OCI-LY1 (cell line): ENCODE results near the gene ADAMTS1.

ENCODE experiments used
- H2AFZ ChIP-seq: fragments of 200-600 bp; sonication (generic), shearing (Covaris generic); 2 replicates; pipeline ENCODE4 v1.6.0; 2014; ENCODE audit warnings: antibody characterized with exemption, mild to moderate bottlenecking, low read length
- H3F3A ChIP-seq: fragments of 200-600 bp; sonication (generic), shearing (Covaris generic); 2 replicates; pipeline ENCODE4 v1.6.0; 2014; ENCODE audit warnings: mild to moderate bottlenecking, antibody characterized with exemption, low read length, moderate library complexity; ENCODE audit not compliant: insufficient read depth
- H3K27ac ChIP-seq: fragments of 200-600 bp; sonication (generic); 2 replicates; pipeline ENCODE4 v1.5.1; 2014; ENCODE audit warnings: low read length, mixed run types, mild to moderate bottlenecking, low read depth; ENCODE audit not compliant: poor library complexity, severe bottlenecking
- H3K27me3 ChIP-seq: fragments of 200-600 bp; sonication (generic); 2 replicates; pipeline ENCODE4 v1.6.0; 2014; ENCODE audit warnings: antibody characterized with exemption, mild to moderate bottlenecking, low read length, moderate library complexity; ENCODE audit not compliant: insufficient read depth
- H3K36me3 ChIP-seq: fragments of 200-600 bp; sonication (generic); 2 replicates; pipeline ENCODE4 v1.6.1; 2014; ENCODE audit warnings: mild to moderate bottlenecking, antibody characterized with exemption, low read length, moderate library complexity, mixed read lengths; ENCODE audit not compliant: insufficient read depth
- H3K4me1 ChIP-seq: fragments of 200-600 bp; sonication (generic); 2 replicates; pipeline ENCODE4 v1.5.1; 2014; ENCODE audit warnings: mild to moderate bottlenecking, low read length, moderate library complexity; ENCODE audit not compliant: insufficient read depth, severe bottlenecking
- H3K4me2 ChIP-seq: fragments of 200-600 bp; sonication (generic), shearing (Covaris generic); 2 replicates; pipeline ENCODE4 v1.6.1; 2014; ENCODE audit warnings: low read length
- H3K4me3 ChIP-seq: fragments of 200-600 bp; sonication (generic); 2 replicates; pipeline ENCODE4 v1.5.1; 2014; ENCODE audit warnings: low read length, low read depth, mild to moderate bottlenecking, mixed read lengths; ENCODE audit not compliant: poor library complexity, severe bottlenecking
- H3K79me2 ChIP-seq: fragments of 200-600 bp; shearing (Covaris generic); 2 replicates; pipeline ENCODE4 v1.6.1; 2016; ENCODE audit warnings: mixed run types, low read length, mixed read lengths; ENCODE audit not compliant: insufficient read depth
- H3K9ac ChIP-seq: fragments of 200-600 bp; sonication (generic), shearing (Covaris generic); 2 replicates; pipeline ENCODE4 v1.6.1; 2014; ENCODE audit warnings: mild to moderate bottlenecking, low read length, mixed read lengths
- H3K9me2 ChIP-seq: fragments of 200-600 bp; sonication (generic), shearing (Covaris generic); 2 replicates; pipeline ENCODE4 v1.6.1; 2014; ENCODE audit warnings: low read depth, mild to moderate bottlenecking, low read length, mixed read lengths
- H3K9me3 ChIP-seq: fragments of 200-600 bp; shearing (Covaris generic); 2 replicates; pipeline ENCODE4 v1.6.1; 2014; ENCODE audit warnings: low read length, mixed read lengths
- H4K20me1 ChIP-seq: fragments of 200-600 bp; sonication (generic), shearing (Covaris generic); 2 replicates; pipeline ENCODE4 v1.6.0; 2016; ENCODE audit warnings: mild to moderate bottlenecking, low read length; ENCODE audit not compliant: insufficient read depth
- CTCF ChIP-seq: fragments of 200-600 bp; sonication (generic), shearing (Covaris generic); IDR thresholded peaks from 2 replicates; pipeline ENCODE4 v1.5.1; 2017; ENCODE audit warnings: mild to moderate bottlenecking, antibody characterized with exemption, low read length, moderate library complexity, mixed read lengths
- EZH2 ChIP-seq: fragments of 200-600 bp; sonication (generic), shearing (Covaris generic); IDR thresholded peaks from 2 replicates; pipeline ENCODE4 v1.8.0; 2017; ENCODE audit warnings: borderline replicate concordance, mixed run types, mild to moderate bottlenecking, antibody characterized with exemption, low read length, moderate library complexity, mixed read lengths

The ADAMTS1 gene

DNA sequence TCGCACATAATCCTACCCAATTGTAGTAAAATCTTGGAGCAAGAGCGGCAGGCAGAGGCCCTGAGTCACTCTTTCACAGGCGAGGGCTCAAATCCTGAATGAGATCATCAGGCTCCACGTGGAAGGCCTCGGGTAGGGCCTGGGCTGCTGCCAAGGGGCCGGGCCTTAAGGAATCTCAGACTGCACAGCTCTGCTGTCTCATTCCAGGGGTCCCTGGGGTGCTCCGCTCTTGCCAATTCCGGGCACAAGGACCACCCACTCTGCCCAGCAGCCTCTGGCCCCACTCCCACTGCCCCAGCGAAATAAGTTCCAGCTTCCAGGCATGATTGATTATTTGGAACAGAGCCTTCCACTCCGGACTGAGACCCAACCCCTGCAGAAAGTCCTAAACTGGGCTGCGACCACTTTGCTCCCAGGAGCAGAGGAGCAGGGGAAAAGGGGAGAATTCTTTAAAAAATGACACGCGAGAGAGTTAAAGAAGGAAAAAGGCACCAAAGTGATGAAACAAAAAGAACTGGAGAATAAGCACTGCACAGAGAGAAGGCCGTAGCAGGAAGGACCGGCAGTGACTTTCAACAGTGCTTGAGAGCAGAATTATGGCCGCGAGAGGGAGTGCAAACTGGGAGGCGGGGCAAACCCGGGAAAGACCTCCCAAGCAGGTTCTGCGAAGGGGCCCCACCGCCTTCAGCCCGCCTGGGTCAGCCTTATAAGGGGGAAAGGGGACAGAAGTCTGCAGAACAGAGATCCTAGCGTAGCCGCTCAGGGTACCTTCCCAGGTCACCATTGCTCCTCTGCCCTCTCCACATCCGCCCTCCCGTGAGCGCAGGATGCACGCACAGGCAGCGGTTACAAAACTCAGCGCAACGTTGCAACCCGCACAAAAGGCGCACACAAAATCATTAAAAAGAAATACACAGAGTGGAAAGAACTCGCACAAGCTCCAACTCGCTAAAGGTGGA lies 2.0 kb downstream of the ADAMTS1 start:
- H3K4me3 ChIP-seq, result no peak overlapping the region
- H3K36me3 ChIP-seq, result no peaks in the 10 kb centered on the region

GRCh38 chr21:26842300-26842699 lies 2.9 kb downstream of the ADAMTS1 start:
- H3F3A ChIP-seq, result no peaks in the 10 kb centered on the region
- no peak for TF ChIP-seq EZH2
- no peak for TF ChIP-seq CTCF
- no peak overlapping the region for H3K4me3 ChIP-seq
- H2AFZ ChIP-seq, result no peak overlapping the region
- no peaks in the 10 kb centered on the region for H3K27me3 ChIP-seq
- no peaks in the 10 kb centered on the region for H3K9me3 ChIP-seq
- H3K79me2 ChIP-seq, result no peaks in the 10 kb centered on the region
- no peak overlapping the region for H3K9ac ChIP-seq
- H3K4me1 ChIP-seq, result no peaks in the 10 kb centered on the region
- no peaks in the 10 kb centered on the region for H3K36me3 ChIP-seq
- H3K27ac ChIP-seq, result no peak overlapping the region
- no peak overlapping the region for H3K4me2 ChIP-seq
- no peaks in the 10 kb centered on the region for H4K20me1 ChIP-seq
- H3K9me2 ChIP-seq, result no peaks in the 10 kb centered on the region

More for the DNA sequence above, 2.0 kb downstream of the ADAMTS1 start:
- Histone ChIP-seq H3F3A (no peaks in the 10 kb centered on the region), H3K79me2 (no peaks in the 10 kb centered on the region), H2AFZ (no peak overlapping the region), H3K27ac (no peak overlapping the region), H3K9me2 (no peaks in the 10 kb centered on the region), H3K4me1 (no peaks in the 10 kb centered on the region), H3K27me3 (no peaks in the 10 kb centered on the region; the same call in 1 of the 2 replicates), H3K9ac (no peak overlapping the region), H3K4me2 (no peak overlapping the region), H4K20me1 (no peaks in the 10 kb centered on the region), H3K9me3 (no peaks in the 10 kb centered on the region)
- TF ChIP-seq CTCF (no peak), EZH2 (no peak)

DNA sequence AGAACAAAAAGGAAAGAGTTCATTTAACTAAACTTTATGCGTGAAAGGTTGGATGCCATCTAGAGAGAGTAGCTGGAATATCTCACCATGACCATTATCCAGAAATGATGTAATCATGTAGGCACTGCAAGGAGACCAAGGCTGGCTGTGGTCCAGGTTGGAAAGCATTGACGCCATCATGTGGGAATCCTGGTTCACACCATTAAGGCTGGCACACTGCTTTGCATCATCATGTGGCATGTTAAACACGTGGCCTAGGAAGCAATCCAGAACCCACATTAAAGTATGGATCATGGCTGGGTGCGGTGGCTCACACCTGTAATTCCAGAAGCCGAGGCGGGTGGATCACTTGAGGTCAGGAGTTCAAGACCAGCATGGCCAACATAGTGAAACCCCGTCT lies 4.3 kb downstream of the ADAMTS1 start:
- no peaks in the 10 kb centered on the region for H3F3A ChIP-seq
- H3K27ac ChIP-seq, result no peak overlapping the region
- H3K9me2 ChIP-seq, result no peaks in the 10 kb centered on the region
- H3K36me3 ChIP-seq, result no peaks in the 10 kb centered on the region
- no peak overlapping the region for H2AFZ ChIP-seq
- no peak overlapping the region for H3K9ac ChIP-seq
- no peaks in the 10 kb centered on the region for H3K9me3 ChIP-seq
- H3K4me1 ChIP-seq, result no peaks in the 10 kb centered on the region
- H4K20me1 ChIP-seq, result no peaks in the 10 kb centered on the region
- no peaks in the 10 kb centered on the region for H3K79me2 ChIP-seq
- no peak for TF ChIP-seq CTCF
- no peak for TF ChIP-seq EZH2
- H3K4me2 ChIP-seq, result no peak overlapping the region
- no peak overlapping the region for H3K4me3 ChIP-seq
- no peaks in the 10 kb centered on the region for H3K27me3 ChIP-seq
